NCI-H2196 treated with DMSO at 0.1 percent for 48 hours (cell line): ENCODE results near the gene SLC17A3.

Experiments used
- DNase-seq: peaks from one replicate; lab custom pipeline; 2025; ENCODE audit not compliant: unreplicated experiment; lab: John Stamatoyannopoulos, UW

The SLC17A3 gene, protein sequence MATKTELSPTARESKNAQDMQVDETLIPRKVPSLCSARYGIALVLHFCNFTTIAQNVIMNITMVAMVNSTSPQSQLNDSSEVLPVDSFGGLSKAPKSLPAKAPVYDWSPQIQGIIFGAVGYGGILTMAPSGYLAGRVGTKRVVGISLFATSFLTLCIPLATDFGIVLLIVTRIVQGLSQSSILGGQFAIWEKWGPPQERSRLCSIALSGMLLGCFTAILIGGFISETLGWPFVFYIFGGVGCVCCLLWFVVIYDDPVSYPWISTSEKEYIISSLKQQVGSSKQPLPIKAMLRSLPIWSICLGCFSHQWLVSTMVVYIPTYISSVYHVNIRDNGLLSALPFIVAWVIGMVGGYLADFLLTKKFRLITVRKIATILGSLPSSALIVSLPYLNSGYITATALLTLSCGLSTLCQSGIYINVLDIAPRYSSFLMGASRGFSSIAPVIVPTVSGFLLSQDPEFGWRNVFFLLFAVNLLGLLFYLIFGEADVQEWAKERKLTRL

DNA sequence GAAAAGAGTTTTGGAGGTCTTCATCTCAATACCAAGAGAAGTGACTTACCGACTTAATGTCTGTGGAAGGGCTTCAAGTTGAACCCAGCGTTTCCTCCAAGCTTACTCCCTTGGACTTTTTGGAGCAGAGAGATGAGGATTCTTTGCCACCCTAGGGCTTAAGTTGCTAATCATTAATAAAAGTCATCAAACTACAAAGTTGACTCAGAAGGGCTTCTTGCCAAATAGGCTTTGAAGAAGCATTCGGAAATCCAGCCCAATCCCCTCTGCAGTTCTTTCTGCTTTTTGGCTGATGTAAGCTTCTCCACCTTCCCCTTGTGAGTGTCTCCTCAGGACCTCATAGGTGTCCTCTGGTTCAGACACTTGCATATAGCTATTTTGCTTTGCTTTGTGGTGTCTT is at the start of gene SLC17A3:
Gene SLC17A3, minus strand, starts transcription at position 126 of the 400 bp plus-strand sequence. CDS start 5,856 bp downstream, outside the sequence.
- no peak for DNase-seq

DNA sequence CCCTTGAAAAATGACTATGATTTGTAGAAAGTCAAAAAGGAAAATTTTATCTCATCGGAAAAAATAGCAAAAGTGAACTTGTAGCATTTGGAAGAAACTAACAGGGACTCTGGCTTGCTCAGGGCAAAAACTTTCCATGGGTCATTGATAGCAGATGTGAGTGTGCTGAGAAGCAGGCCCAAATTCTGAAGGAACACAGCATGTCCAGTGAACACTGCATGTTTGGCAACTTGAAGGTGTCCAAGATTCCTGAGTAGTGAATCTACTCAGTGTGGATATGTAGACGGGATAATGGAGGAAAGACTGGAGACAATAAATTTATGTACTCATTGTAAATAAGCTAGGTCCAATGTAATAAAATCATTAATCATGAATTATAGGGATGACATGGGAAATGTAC is 48.3 kb upstream of the SLC17A3 start:
- DNase-seq, result no peak

DNA sequence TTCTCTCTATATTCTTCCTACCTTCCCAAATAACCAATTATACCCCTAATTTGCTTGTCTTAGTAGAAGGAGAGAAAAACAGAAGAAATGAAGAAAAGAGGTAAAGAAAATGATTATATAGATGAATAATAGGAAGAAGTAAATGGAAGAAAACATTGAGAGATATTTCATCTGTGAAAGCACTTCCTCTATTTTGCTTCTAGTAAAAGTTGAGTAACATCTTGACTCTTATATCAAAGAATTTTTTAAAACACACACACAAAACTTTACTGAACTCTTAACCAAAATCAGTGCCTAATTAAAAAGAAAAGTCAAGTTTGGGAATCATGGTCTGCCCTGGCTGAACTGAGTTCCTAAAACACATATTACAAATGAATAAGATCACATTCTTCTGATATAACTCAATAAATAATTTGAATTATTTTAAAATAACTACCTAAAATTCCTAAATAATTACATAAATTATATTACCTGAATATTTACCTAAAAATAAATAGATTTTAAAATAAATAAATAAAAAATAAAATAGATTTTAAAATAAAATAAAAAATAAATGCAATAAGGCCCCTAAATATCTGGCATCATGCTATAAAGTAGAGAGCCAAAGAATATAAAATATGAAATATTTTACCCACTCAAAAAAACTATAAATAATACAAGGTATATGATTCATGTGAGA is 47.6 kb upstream of the SLC17A3 start:
- DNase-seq, result no peak

DNA sequence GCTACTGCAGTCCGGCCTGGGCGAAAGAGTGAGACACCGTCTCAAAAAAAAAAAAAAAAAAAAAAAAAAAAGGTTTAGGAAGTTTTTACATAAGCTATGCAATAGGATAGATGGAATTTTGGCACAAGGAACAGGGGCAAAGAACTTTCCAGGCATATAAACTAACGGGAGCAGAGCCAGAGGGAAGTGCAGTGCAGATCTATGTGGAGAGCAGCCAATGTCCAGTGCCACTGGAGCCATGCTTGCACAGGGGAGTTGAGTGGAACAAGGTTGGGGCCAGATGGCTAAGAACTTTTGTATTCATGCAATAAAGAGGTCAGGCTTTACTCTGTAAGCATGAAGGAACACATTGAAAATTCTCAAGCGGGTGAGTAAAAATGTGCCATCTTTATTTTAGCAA is 45.6 kb upstream of the SLC17A3 start:
- DNase-seq, result no peak

DNA sequence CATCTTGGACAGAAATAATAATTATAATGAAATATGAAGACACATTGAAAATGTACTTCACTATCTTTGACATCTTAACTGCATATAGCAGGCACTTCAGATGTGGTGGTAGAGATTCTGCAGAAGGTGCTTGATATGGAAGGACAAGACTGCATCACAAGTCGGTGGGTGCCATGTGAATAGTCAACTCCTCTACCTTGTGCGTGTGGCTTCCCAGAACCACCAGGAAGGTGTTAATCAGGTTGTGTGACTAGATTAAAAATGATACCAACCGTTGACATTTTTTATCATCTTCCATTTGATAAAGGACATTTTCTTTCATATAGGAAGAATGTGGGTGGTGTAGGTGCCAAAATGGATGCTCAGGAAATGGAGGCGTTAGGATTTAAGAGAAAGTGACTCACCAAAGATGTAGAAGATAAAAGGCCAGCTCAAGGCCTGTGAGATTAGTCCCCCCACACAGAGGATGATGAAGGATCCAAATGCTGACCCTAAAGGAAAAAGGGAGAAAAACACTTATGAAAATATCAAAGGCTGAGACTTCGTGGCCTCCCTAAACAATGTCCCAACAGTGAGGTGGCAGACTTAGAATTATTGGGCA is 44.1 kb upstream of the SLC17A3 start:
- no peak for DNase-seq

DNA sequence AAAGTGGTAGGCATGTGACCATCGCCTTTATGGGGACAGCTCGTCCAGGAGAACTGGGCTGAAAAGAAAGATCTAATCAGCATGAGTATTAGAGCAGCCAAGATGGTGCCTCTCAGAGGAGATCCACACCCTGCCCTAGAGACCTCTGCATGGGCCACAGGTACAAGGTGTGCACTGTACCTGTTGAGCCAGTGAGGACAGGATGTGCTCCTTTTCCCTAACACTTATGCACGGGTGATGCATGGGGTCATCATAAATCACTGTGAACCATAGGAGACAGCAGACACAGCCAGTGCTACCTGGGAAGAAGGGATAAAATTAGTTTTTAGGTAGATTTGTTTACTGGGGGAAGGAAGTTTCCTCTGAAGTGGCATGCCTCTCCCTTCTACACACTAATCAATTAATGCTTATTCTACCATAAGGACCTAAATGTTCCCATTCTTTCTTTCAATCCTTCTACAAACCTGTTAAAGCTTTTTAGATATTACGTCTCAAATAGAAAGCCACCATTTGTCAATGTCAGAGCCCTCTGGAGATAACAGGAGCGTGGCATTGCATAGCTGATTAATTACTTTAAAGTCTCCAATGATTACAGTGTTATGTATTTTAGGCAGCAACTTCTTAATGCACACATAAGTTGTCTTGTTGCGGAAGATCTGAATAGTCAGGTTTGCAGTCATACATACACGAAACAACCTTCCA is 42.9 kb upstream of the SLC17A3 start:
- DNase-seq, result no peak

DNA sequence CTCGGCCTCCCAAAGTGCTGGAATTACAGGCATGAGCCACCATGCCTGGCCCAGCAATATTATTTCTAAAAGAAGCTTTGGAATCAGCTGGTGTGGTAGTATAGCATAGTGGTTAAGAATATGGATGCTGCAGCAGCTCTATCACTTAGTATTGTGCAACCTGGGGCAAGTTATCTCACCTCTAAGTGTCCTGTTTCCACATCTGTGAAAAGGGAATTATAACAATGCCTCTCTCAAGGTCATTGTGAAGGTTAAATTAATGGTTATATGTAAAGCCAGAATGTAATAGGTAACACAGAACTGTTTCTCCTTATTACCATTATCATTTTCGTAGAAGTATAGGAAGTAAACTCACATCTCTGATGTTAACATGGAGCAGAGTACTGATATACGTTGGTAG is 42.3 kb upstream of the SLC17A3 start:
- DNase-seq, result no peak

DNA sequence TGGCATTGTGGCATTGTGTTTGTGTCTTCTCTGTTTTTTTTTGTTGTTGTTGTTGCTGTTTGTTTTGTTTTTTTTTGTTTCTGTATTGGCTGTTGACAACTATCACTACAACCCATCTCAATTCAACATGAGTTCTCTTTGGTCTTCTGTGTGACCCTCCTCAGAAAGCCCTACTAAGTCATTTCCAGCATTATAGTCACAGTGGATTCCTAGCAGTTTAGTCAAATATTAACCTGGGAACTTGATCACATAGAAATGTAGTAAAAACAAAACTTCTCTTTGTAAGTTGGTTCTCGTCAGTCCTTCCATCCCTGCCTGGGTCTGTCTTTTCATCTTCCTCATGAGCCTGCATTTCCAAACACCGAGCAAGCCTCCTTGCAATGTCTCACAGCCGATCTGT is 39.7 kb upstream of the SLC17A3 start:
- DNase-seq, result no peak

DNA sequence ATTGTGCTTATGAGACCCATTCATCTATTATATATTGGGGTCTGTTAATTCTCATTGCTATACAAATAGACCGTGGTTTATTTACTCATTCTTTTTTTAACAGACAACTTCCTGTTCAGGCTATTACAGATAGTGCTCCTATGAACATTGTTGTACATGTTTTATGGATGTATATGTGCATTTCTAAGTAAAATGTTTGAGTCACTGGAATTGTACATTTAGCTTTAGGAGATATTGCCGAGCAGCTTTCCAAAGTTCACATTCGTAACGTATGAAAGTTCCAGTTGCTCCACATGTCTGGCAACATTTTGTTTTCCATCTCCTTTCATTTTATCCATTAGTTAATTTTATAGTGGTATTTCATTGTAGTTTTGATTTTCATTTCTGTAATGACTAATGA is 37.3 kb upstream of the SLC17A3 start:
- DNase-seq, result no peak

DNA sequence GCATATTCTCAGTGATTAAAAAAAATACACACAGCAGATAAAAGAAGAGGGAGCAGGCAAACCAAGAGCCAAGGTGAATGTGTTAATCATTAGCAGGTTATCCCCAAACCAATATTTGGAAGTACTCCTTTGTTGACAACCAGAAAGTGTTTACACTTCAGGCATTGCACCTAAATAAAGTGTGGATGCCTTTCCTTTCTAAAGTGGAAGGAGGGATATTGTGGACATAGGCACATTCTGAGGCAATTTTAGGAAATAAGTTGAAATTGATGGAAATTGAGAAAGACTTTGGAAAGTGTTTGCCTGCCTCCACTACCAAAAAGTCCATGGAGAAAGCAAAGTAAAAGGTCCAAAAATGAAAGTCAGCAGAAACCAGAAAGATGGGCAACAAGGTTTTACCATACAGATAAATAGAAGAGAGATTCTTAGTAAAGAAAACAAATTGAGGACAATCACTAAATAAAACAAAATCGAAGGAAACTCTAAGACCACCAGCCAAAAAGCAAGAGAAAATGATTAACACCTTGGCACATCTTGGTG is 33.5 kb upstream of the SLC17A3 start:
- no peak for DNase-seq

DNA sequence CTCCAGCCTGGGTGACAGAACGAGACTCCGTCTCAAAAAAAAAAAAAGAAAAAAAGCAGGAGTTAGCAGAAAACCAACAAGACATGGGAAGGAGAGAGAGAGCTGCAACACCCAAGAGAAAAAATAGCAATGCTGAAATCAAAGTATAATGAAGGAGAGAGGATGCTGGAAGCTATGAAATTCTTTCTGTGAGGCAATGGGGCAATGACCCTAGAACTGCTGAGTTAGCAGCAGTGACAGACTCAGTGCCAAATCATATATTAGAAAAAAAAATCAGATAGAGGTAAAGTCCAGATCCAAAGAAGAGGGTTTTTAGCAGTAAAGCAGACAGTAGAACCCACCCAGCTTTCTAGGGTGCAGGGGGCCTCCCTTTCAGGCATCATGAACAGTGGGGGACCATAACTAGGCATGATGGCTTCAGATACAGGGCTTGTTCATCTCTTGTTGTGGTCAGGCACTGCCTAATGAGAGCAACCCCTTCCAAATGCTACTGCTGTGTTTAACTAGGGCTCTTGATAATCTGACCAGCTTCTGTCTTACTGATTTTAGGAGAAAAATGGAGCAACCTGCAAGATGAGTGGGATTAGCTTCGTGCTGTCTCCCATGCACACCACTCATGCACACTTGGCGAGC is 29.5 kb upstream of the SLC17A3 start:
- no peak for DNase-seq

DNA sequence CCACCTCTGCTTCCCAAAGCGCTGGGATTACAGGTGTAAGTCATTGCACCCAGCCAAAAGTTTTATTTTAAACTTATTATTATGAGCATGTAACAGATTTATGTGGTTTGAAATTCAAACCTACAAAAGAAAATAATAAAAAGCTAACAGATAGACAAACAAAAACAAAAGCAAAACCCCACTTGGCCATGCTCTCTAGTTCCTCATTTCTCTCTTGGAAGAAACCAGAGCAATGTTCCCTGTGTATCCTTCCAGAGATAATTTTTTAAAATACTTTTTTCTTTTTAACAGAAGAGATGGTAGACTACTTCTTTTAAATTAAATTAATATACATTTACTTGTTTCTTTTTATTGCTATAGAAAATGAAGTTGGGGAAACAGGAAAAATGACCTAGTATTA is 28.0 kb upstream of the SLC17A3 start:
- DNase-seq, result no peak

DNA sequence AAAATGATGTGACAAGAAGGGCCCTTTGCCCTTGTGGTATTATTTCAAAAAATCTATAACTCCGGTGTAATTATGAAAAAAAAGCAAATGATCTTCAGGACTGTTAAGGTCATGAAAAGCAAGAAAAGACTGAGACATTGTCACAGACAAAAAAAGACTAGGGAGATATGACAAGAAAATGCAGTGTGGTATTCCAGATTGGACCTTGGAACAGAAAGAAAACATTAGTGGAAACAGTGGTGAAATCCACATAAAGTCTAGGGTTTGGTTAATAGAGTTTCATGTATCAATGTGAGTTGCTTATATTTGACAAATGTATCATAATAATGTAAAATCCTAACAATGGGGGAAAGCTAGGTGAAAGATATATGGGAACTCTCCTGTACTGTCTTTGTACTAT is 26.8 kb upstream of the SLC17A3 start:
- no peak for DNase-seq

DNA sequence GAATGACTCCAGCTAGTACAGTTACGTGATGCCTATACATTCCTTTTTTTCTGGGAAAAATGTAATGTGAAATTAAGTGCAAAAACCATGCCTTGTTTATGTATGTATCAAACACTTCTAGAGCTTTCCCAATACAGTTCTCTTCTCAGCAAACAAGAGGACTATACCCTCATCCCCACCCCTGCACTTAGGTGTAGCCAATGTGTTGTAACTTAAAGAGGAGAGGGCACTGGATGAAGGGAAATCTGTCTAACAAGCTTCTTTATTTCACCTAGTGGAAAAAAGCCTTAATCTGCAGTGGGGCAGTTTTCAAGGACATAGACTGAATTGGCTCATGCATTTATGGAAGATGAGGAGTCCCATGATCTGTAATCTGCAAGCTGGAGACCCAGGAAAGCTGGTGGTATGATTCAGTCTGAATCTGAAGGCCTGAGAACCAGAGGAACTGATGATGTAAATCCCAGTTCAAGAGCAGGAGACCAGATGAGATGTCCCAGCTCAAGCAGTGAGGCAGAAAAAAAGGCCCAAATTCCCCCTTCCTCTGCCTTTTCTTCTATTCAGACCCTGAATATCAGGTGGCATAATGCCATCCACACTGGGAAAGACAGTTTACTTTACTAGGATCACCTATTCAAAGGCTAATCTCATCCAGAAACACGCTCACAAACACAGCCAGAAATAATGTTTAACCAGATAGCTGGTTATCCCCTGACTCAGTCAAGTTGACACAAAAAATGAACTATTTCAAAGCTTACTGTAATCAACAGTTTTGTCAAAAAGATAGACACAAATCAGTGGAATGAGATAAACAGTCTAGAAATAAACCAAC is 25.8 kb upstream of the SLC17A3 start:
- no peak for DNase-seq

DNA sequence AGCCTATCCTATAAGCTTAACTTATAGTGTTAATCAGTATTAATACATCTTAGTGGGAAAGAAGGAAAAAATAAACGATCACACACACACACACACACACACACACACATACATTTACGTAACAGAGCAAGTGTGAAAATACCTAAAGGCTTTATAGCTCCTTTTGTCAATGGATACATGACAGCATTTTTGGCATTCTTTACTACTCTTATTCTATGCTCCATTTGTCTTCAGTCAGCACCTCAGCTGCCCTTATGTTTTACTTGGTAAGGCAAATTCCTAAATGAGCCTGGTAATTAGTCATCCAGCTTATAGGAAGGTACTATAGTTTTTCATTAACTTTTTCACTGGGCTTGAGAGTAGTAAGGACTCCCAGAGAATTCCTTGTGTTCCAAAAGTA is 25.1 kb upstream of the SLC17A3 start:
- no peak for DNase-seq

DNA sequence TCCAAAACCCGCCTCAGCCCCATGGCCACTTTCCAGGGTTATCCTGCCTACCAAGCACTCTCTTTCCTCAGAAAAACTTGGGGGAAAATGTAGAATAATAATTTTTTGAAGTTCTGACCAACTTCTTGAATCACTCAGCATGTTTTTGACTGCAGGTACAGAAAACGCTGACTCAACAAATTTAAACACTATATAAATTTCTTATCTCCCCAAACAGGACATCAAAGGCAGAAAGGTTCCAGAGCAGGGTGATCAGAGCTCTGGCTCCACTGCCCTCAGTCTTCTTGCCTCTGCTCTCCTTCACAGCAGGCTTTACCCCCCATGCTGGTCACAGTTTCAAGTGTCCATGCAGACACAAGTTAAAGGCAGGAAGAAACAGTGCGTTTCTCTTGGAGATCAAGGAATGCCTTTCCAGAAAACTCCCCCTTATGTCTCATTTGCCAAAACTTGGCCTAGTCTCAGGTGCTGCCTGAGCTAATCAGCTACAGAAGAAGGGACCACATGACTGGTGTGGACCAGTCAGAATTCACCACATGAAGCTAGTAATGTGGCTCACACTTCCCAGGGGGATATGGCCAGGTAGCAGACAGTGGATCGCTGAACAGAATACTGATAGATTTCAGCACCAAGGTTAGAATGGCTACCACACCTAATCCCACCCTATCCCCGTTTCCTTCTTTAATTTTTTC is 24.4 kb upstream of the SLC17A3 start:
- no peak for DNase-seq

DNA sequence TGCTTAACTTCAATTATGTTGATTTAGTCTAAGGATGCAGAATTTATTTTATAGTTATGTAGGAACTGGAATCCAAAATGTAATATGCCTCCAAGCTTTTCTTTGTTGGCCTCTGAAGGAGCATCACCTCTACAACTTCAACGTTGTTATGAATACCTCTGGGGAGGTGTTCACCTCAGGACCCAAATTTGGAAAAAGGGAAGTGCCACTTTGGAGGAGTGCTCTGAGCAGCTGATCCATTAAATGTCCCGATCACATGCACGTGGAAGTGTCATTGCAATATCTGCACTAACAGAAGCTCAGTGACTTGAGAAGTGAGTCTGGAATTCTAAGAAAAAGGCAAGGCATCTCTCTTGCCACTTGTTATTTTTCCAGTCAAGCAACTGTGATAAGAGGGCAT is 22.2 kb upstream of the SLC17A3 start:
- no peak for DNase-seq

DNA sequence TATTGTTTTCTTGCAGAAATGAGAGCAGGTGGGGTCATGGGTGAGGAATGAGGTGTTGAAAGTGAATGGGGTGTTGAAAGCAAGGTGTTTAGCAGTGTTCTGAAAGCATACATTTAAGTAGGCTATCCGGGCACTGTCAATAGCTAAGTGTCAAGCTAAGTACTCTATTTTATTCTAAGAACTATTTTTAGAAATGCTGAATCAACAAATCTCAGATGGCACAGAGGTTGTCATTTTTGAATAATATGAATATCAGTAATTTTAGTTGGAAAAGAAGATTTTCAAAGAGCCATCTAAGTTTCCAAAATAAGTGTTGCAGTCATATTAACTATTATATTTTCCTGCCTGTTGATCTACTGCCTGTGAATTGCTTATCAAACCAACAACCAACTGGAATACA is 21.7 kb upstream of the SLC17A3 start:
- DNase-seq, result no peak

DNA sequence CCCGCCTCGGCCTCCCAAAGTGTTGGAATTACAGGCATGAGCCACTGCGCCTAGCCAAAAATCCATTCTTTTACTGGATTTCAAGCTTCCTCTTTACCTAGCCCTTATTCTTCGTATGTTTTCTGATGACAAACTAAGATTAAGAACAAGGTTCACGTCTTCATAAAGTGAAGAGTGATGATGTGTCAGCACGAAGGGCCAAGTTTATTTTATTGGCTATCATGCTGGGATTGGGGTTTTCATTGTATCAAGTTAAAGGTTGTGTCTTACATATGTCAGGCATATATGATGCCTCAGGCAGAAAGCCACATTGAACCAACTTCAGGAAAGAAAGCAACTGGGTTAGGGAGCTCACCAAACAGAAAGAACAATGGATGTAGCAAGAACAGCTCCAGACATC is 19.7 kb upstream of the SLC17A3 start:
- no peak for DNase-seq
